GM20000 (cell line): ENCODE results near the gene DAG1.

Source experiments
- DNase-seq: peaks from one replicate; pipeline ENCODE4 v3.0.0; 2012; ENCODE audit warnings: low spot score
- CTCF ChIP-seq: IDR thresholded peaks from 2 replicates; pipeline ENCODE4 v1.5.1; 2012; ENCODE audit warnings: mild to moderate bottlenecking, control low read depth; ENCODE audit errors: extremely low read depth, missing control alignments

Gene DAG1

GRCh38 chr3:49531218-49531617 is 61.2 kb downstream of the DAG1 start:
- DNase-seq: no peak
- no peak for TF ChIP-seq CTCF

- DNase-seq: no peak
- TF ChIP-seq CTCF: no peak
Observed at GRCh38 chr3:49531715-49532114, 61.6 kb downstream of the DAG1 start.

- TF ChIP-seq CTCF: no peak
- DNase-seq: no peak
Observed at GRCh38 chr3:49533031-49533430, 63.0 kb downstream of the DAG1 start.

GRCh38 chr3:49533786-49534519 is 63.9 kb downstream of the DAG1 start:
- no peak for TF ChIP-seq CTCF
- no peak for DNase-seq

GRCh38 chr3:49534581-49535441 is 64.7 kb downstream of the DAG1 start:
- DNase-seq: no peak
- TF ChIP-seq CTCF: no peak

GRCh38 chr3:49535971-49536874 is 66.2 kb downstream of the DAG1 start:
- no peak for DNase-seq
- TF ChIP-seq CTCF: no peak
